Measurements from ENCODE around the gene NR3C1.

The NR3C1 gene

GRCh38 chr5:143360755-143361154 is 42.7 kb downstream of the NR3C1 start:
- ATAC-seq: no peak
- TF ChIP-seq PPARA (CRISPR knock-in tag; IDR thresholded peaks at IDR 0.05; ENCODE audit: borderline replicate concordance): no peak
- TF ChIP-seq GLIS3 (CRISPR knock-in tag; IDR thresholded peaks at IDR 0.05): no peak
- TF ChIP-seq BACH2 (CRISPR knock-in tag; IDR thresholded peaks at IDR 0.05; ENCODE audit: borderline replicate concordance): no peak
- TF ChIP-seq, protein P1, sequence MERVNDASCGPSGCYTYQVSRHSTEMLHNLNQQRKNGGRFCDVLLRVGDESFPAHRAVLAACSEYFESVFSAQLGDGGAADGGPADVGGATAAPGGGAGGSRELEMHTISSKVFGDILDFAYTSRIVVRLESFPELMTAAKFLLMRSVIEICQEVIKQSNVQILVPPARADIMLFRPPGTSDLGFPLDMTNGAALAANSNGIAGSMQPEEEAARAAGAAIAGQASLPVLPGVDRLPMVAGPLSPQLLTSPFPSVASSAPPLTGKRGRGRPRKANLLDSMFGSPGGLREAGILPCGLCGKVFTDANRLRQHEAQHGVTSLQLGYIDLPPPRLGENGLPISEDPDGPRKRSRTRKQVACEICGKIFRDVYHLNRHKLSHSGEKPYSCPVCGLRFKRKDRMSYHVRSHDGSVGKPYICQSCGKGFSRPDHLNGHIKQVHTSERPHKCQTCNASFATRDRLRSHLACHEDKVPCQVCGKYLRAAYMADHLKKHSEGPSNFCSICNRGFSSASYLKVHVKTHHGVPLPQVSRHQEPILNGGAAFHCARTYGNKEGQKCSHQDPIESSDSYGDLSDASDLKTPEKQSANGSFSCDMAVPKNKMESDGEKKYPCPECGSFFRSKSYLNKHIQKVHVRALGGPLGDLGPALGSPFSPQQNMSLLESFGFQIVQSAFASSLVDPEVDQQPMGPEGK (CRISPR knock-in tag; IDR thresholded peaks at IDR 0.05; ENCODE audit: borderline replicate concordance): no peak
- no peak for TF ChIP-seq ZFP30 (CRISPR knock-in tag; IDR thresholded peaks at IDR 0.05)
- TF ChIP-seq ISL1 (CRISPR knock-in tag; IDR thresholded peaks at IDR 0.05): no peak
- TF ChIP-seq ZFP3 (CRISPR knock-in tag; IDR thresholded peaks at IDR 0.05): no peak
- TF ChIP-seq TSHZ2 (CRISPR knock-in tag; IDR thresholded peaks at IDR 0.05): no peak
- TF ChIP-seq ZNF70 (CRISPR knock-in tag; IDR thresholded peaks at IDR 0.05): no peak

DNA sequence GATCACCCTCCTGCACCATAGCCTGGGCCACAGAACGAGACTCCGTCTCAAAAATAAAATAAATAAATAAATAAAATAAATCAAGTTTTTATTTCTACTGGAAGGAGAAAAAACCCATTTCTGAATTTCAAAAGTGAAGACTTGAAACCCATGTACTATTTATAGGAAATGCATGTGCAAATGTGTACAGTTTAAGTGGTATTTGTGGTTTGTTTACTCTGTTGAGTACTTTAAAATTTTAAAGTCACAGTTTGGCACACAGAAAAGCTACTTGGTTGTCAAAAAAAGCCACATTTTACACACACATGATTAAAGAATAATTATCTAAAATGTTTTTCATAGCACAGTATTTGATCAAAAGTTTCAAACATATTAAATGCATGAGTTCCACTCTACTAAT is 43.6 kb downstream of the NR3C1 start:
- TF ChIP-seq ESRRG (CRISPR knock-in tag; IDR thresholded peaks at IDR 0.05) (no peak), RARB (CRISPR knock-in tag; IDR thresholded peaks at IDR 0.05) (no peak), CSDC2 (CRISPR knock-in tag; IDR thresholded peaks at IDR 0.05) (no peak), GLIS3 (CRISPR knock-in tag; IDR thresholded peaks at IDR 0.05) (no peak), PPARA (CRISPR knock-in tag; IDR thresholded peaks at IDR 0.05; ENCODE audit: borderline replicate concordance) (no peak), ARNTL (CRISPR knock-in tag; IDR thresholded peaks at IDR 0.05; ENCODE audit: borderline replicate concordance, low read depth) (no peak), SNAI2 (CRISPR knock-in tag; IDR thresholded peaks at IDR 0.05) (no peak), TOX (CRISPR knock-in tag; IDR thresholded peaks at IDR 0.05; ENCODE audit: borderline replicate concordance) (no peak), BACH2 (CRISPR knock-in tag; IDR thresholded peaks at IDR 0.05; ENCODE audit: borderline replicate concordance) (no peak), TCF4 (CRISPR knock-in tag; IDR thresholded peaks at IDR 0.05; ENCODE audit: borderline replicate concordance) (no peak), TSHZ2 (CRISPR knock-in tag; IDR thresholded peaks at IDR 0.05) (no peak), POU6F1 (CRISPR knock-in tag; IDR thresholded peaks at IDR 0.05; ENCODE audit: borderline replicate concordance, low read depth) (no peak)
- TF ChIP-seq, protein P1 (CRISPR knock-in tag; IDR thresholded peaks at IDR 0.05; ENCODE audit: borderline replicate concordance): no peak
- TF ChIP-seq, protein P2, sequence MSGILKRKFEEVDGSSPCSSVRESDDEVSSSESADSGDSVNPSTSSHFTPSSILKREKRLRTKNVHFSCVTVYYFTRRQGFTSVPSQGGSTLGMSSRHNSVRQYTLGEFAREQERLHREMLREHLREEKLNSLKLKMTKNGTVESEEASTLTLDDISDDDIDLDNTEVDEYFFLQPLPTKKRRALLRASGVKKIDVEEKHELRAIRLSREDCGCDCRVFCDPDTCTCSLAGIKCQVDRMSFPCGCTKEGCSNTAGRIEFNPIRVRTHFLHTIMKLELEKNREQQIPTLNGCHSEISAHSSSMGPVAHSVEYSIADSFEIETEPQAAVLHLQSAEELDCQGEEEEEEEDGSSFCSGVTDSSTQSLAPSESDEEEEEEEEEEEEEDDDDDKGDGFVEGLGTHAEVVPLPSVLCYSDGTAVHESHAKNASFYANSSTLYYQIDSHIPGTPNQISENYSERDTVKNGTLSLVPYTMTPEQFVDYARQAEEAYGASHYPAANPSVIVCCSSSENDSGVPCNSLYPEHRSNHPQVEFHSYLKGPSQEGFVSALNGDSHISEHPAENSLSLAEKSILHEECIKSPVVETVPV (CRISPR knock-in tag; IDR thresholded peaks at IDR 0.05): no peak
- ATAC-seq: no peak

Data from SK-N-SH treated with all-trans-retinoic acid at 6 μM for 48 hours (cell line).